ENCODE data around the gene TTLL9. TPM values are rescaled to one million over a fixed set of nuclear protein-coding genes. Genes with fewer than 3 reads are reported as not detected.

TTLL9 gene
- polyA plus RNA-seq, 3 donors: 0.21 TPM; not detected in 2

DNA sequence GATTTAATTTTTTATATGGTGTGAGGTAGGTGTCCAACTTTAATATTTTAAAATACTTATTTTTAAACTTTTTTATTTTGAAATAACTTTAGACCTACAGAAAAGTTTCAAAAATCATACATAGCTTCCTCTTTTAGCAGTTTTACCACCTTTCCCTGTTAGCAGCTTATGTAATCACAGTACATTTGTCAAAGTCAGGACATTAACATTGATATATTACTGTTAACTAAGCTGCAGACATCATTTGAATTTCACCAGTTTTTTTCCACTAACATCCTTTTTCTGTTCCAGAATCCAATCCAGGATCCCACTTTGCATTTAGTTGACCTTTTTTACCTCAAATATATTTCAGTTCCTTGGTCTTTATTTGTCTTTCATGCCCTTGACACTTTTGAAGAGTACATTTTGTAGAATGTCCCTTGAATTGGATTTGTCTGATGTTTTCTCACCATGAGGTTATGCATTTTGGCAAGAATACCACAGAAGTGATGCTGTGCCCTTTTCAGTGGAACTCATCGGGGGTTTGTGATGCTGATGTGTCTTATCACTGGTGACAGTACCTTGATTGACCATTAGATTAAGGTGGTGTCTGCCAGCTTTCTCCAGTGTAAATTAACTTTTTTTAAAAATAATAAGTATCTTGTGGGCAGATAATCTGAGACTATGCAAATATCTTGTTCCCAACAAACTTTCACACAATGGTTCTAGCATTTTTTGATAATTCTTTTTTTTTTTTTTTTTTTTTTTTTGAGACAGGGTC lies 33.4 kb downstream of the TTLL9 start:
- TF ChIP-seq, protein P1, sequence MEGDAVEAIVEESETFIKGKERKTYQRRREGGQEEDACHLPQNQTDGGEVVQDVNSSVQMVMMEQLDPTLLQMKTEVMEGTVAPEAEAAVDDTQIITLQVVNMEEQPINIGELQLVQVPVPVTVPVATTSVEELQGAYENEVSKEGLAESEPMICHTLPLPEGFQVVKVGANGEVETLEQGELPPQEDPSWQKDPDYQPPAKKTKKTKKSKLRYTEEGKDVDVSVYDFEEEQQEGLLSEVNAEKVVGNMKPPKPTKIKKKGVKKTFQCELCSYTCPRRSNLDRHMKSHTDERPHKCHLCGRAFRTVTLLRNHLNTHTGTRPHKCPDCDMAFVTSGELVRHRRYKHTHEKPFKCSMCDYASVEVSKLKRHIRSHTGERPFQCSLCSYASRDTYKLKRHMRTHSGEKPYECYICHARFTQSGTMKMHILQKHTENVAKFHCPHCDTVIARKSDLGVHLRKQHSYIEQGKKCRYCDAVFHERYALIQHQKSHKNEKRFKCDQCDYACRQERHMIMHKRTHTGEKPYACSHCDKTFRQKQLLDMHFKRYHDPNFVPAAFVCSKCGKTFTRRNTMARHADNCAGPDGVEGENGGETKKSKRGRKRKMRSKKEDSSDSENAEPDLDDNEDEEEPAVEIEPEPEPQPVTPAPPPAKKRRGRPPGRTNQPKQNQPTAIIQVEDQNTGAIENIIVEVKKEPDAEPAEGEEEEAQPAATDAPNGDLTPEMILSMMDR (IDR thresholded peaks at IDR 0.05): no peak
- DNase-seq: no peak
- Mint-ChIP-seq H3K36me3 (no peaks in the 10 kb centered on the region), H3K9me3 (no peaks in the 10 kb centered on the region), H3K4me3 (no peak overlapping the region), H3K27ac (no peak overlapping the region), H3K27me3 (ENCODE audit: low read depth in 3 of 3) (peaks cover 1 to 2% (median 1%) of the 10 kb centered on the region in 3 donors), H3K4me1 (peaks cover 3% of the 10 kb centered on the region)
- intact Hi-C loops (cut with micrococcal nuclease): no loop called here
- Histone ChIP-seq H2AFZ (ENCODE audit: insufficient read depth, low read depth, low read length, poor library complexity, severe bottlenecking) (no peak overlapping the region), H3K27ac (ENCODE audit: low read depth in 1 of 2, low read length in 2 of 2) (no peak overlapping the region), H3K4me1 (ENCODE audit: control insufficient read depth in 1 of 2, insufficient read depth in 2 of 2, low read length in 2 of 2) (no peaks in the 10 kb centered on the region), H4K20me1 (ENCODE audit: insufficient read depth, low read length) (no peaks in the 10 kb centered on the region), H3K4me2 (replicated peaks; ENCODE audit: extremely low read depth, low read length, poor library complexity, severe bottlenecking) (no peak overlapping the region), H3K79me2 (ENCODE audit: insufficient read depth, low read length) (no peaks in the 10 kb centered on the region), H3K9ac (ENCODE audit: insufficient read depth, low read length, poor library complexity, severe bottlenecking) (no peak overlapping the region), H3K36me3 (replicated peaks in 1 of 2; ENCODE audit: control insufficient read depth in 1 of 2, insufficient read depth in 2 of 2, low read length in 2 of 2) (no peaks in the 10 kb centered on the region), H3K9me3 (replicated peaks in 1 of 2; ENCODE audit: control insufficient read depth in 1 of 2, insufficient read depth in 1 of 2, low read length in 2 of 2) (no peaks in the 10 kb centered on the region), H3K4me3 (replicated peaks in 1 of 3; ENCODE audit: low read depth in 2 of 3, low read length in 3 of 3) (no peak overlapping the region), H3K27me3 (ENCODE audit: control insufficient read depth in 2 of 2, insufficient read depth in 2 of 2, low read length in 2 of 2) (no peaks in the 10 kb centered on the region)
- WGBS (ENCODE audit: insufficient coverage): no CpG with 5 or more reads among the region's 1 CpG

DNA sequence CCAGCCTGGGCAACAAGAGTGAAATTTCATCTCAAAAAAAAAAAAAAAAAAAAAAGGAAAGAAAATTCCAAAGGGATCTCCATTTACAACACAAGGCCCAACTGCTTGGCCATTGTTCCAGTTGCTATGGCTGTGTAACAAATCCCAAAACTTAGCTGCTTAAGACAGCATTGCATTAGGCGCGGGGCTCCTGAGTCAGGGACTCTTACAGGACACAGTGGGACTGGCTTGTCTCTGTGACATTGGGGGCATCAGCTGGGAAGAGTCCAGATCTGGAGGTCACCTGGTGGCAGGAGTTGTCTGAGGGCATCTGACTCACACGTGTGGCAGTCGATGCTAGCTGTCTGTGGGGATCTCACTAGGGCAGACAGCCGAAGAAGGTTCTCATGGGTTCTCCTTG lies 35.6 kb downstream of the TTLL9 start:
- TF ChIP-seq, protein P1 (IDR thresholded peaks at IDR 0.05): no peak
- Histone ChIP-seq H3K79me2 (ENCODE audit: insufficient read depth, low read length) (no peaks in the 10 kb centered on the region), H4K20me1 (ENCODE audit: insufficient read depth, low read length) (no peaks in the 10 kb centered on the region), H3K9me3 (replicated peaks in 1 of 2; ENCODE audit: control insufficient read depth in 1 of 2, insufficient read depth in 1 of 2, low read length in 2 of 2) (no peaks in the 10 kb centered on the region), H3K36me3 (replicated peaks in 1 of 2; ENCODE audit: control insufficient read depth in 1 of 2, insufficient read depth in 2 of 2, low read length in 2 of 2) (no peaks in the 10 kb centered on the region), H3K27ac (ENCODE audit: low read depth in 1 of 2, low read length in 2 of 2) (no peak overlapping the region), H2AFZ (ENCODE audit: insufficient read depth, low read depth, low read length, poor library complexity, severe bottlenecking) (no peak overlapping the region), H3K4me2 (replicated peaks; ENCODE audit: extremely low read depth, low read length, poor library complexity, severe bottlenecking) (no peak overlapping the region), H3K4me1 (ENCODE audit: control insufficient read depth in 1 of 2, insufficient read depth in 2 of 2, low read length in 2 of 2) (no peaks in the 10 kb centered on the region), H3K27me3 (ENCODE audit: control insufficient read depth in 2 of 2, insufficient read depth in 2 of 2, low read length in 2 of 2) (no peaks in the 10 kb centered on the region), H3K9ac (ENCODE audit: insufficient read depth, low read length, poor library complexity, severe bottlenecking) (no peak overlapping the region), H3K4me3 (replicated peaks in 1 of 3; ENCODE audit: low read depth in 2 of 3, low read length in 3 of 3) (no peak overlapping the region)
- Mint-ChIP-seq H3K4me1 (peaks cover 3% of the 10 kb centered on the region), H3K4me3 (no peak overlapping the region), H3K27ac (no peak overlapping the region), H3K27me3 (ENCODE audit: low read depth in 3 of 3) (peaks cover 0 to 2% (median 1%) of the 10 kb centered on the region in 3 donors), H3K9me3 (peaks cover 0 to 2% (median 0%) of the 10 kb centered on the region in 7 donors), H3K36me3 (no peaks in the 10 kb centered on the region)
- WGBS (ENCODE audit: insufficient coverage): 100% methylated on average over 3 of the region's 5 CpGs
- intact Hi-C loops (cut with micrococcal nuclease): no loop called here
- DNase-seq: no peak

Data from CD14-positive monocyte (primary cell).